A673 (cell line): ENCODE measurements around the gene HNRNPUL1.

Experiments
- EZH2 ChIP-seq: fragments of 200-600 bp; sonication (generic); IDR thresholded peaks from 2 replicates; pipeline ENCODE4 v1.6.1; 2017; ENCODE audit warnings: borderline replicate concordance, low read depth, mild to moderate bottlenecking, mixed read lengths, antibody characterized with exemption, low read length; ENCODE audit not compliant: poor library complexity, severe bottlenecking
- TF ChIP-seq, protein P1 (sequence below): fragments of 300-800, 200-600 bp; sonication (generic); conservative IDR thresholded peaks from 2 replicates; pipeline ENCODE4 v1.5.1; 2017; ENCODE audit warnings: low read depth, mild to moderate bottlenecking, antibody characterized with exemption, low read length, moderate library complexity, mixed read lengths

DNA sequence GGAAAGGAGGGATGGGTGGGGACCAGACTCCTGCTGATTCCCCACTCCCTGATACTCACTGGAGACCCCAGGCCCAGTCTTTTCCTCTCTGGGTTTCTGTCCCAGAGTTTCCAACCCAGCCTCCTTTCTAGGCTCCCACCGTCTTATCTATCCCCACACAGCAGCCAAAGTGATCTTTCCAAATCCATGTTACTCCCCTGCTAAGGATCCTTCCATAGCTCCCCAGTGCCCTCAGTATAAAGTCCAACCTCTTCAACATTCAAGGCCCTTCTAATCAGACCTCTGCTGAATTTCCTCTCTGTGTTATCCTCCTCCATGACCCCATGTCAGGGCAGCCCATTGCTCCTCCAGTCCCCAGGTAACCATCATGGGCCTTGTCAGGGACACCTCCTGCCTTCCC is 90.9 kb downstream of the HNRNPUL1 start:
- no peak for TF ChIP-seq EZH2
- TF ChIP-seq, protein P1, sequence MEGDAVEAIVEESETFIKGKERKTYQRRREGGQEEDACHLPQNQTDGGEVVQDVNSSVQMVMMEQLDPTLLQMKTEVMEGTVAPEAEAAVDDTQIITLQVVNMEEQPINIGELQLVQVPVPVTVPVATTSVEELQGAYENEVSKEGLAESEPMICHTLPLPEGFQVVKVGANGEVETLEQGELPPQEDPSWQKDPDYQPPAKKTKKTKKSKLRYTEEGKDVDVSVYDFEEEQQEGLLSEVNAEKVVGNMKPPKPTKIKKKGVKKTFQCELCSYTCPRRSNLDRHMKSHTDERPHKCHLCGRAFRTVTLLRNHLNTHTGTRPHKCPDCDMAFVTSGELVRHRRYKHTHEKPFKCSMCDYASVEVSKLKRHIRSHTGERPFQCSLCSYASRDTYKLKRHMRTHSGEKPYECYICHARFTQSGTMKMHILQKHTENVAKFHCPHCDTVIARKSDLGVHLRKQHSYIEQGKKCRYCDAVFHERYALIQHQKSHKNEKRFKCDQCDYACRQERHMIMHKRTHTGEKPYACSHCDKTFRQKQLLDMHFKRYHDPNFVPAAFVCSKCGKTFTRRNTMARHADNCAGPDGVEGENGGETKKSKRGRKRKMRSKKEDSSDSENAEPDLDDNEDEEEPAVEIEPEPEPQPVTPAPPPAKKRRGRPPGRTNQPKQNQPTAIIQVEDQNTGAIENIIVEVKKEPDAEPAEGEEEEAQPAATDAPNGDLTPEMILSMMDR, result no peak
